Heart right ventricle (tissue), 16 donors: Measurements from ENCODE around the gene CAPRIN2. TPM values are rescaled to one million over a fixed set of nuclear protein-coding genes. Genes with fewer than 3 reads are reported as not detected.

Experiments used
- ATAC-seq, 8 donors: fragments of 200-7000 bp; cut with Tn5 transposase; one replicate each; pipeline ENCODE4 v1.9.1; 2020; ENCODE audit warnings: mild to moderate bottlenecking in 8 of 8, moderate library complexity in 8 of 8, moderate number of reproducible peaks in 1 of 8
- DNase-seq, 2 donors: peaks; one replicate each; pipeline ENCODE4 v3.0.0-alpha.2; 2020
- H3K27ac ChIP-seq, 10 donors: fragments of 200-600 bp; sonication (generic) in 2 of 10; one replicate each; pipeline versions ENCODE4 v1.5.0 to v1.8.0; 2020 to 2022; ENCODE audit warnings: mild to moderate bottlenecking in 3 of 10
- H3K27me3 ChIP-seq, 7 donors: fragments of 200-600 bp; one replicate each; pipeline ENCODE4 v1.8.0; 2021 to 2022; ENCODE audit warnings: mild to moderate bottlenecking in 2 of 7
- H3K36me3 ChIP-seq, 9 donors: fragments of 200-600 bp; sonication (generic) in 1 of 9; one replicate each; pipeline versions ENCODE4 v1.5.0 to v1.8.0; 2020 to 2022; ENCODE audit warnings: mild to moderate bottlenecking in 2 of 9
- H3K4me1 ChIP-seq, 9 donors: fragments of 200-600 bp; sonication (generic) in 1 of 9; one replicate each; pipeline versions ENCODE4 v1.5.0 to v1.8.0; 2020 to 2022; ENCODE audit warnings: mild to moderate bottlenecking in 4 of 9
- H3K4me3 ChIP-seq, 10 donors: fragments of 200-600 bp; sonication (generic) in 2 of 10; one replicate each; pipeline versions ENCODE4 v1.5.0 to v1.8.0; 2020 to 2022; ENCODE audit warnings: mild to moderate bottlenecking in 7 of 10, moderate library complexity in 2 of 10
- H3K9me3 ChIP-seq, 11 donors: fragments of 200-600 bp in 10 of 11; sonication (generic) in 2 of 11; one replicate each; pipeline versions ENCODE4 v1.5.0 to v1.8.0; 2013 to 2022; ENCODE audit warnings: mild to moderate bottlenecking in 2 of 11, control low read depth in 1 of 11, moderate library complexity in 1 of 11
- WGBS, 2 donors: extraction: QIAGEN DNeasy Blood & Tissue Kit; methylation state at CpG; one replicate each; pipeline ENCODE4 v1.1.7; 2013; ENCODE audit warnings: inconsistent platforms in 1 of 2; 5-methylcytosine and 5-hydroxymethylcytosine counted together
- intact Hi-C, 10 donors: fragments of 100-400 bp; cut with DNase I; formaldehyde crosslinking; loops; one replicate each; pipeline versions ENCODE4 v1.11.1 to v1.14.2; 2022
- polyA plus RNA-seq, 2 donors: library from polyadenylated mRNA; stranded (reverse); fragments of 200-250 nt; gene quantifications; one replicate each; pipeline ENCODE4 v1.2.3, GENCODE V29; 2013
- total RNA-seq, 10 donors: library from RNA; stranded (reverse); fragmentation: NEBNext Ultra II Directional in 3 of 10; extraction: Animal tissue kit (Norgen Biotek cat#: 25700) in 3 of 10; gene quantifications; one replicate each; pipeline versions ENCODE4 v1.2.1 to v1.2.4, GENCODE V29; 2021 to 2023
- TF ChIP-seq, protein P1 (sequence below), 9 donors: fragments of 200-600 bp; sonication (generic) in 2 of 9; IDR thresholded peaks; one replicate each; pipeline versions ENCODE4 v1.5.0 to v1.8.0; 2021 to 2022; ENCODE audit warnings: antibody characterized with exemption in 9 of 9, mild to moderate bottlenecking in 5 of 9, moderate library complexity in 1 of 9
- donor health status: Arrhythmogenic right ventricular cardiomyopathy.
- donor health status: ischemic (EF 13 %, LVEDD 7.1; RV severe dilation, severe dysfunction).
- donor health status: healthy with polysubstance abuse.
- donor health status: DM: no; HTN: yes; CAD: no.
- donor health status: DM: no; HTN: no; CAD: no.
- donor health status: ischemic (EF 25% LVEDD 6.9; RV normal size, moderate dysfunction).
- donor health status: ischemic (EF 25% LVEDD 5.7; RV mildly dilated, moderate dysfunction).
- donor health status: healthy.
- donor health status: DM: yes; HTN: yes; CAD: no.
- donor health status: Ischemic cardiomyopathy.
- donor health status: ischemic (EF 35%, LVEDD 5.7; RV mildly dilated, moderate dysfunction).
- donor health status: nonischemic (EF 11% LVEDD 7.7; RV severe dilation, severe dysfunction).
- donor health status: DM: yes; HTN: yes; CAD: no.
- donor health status: PGD.
- donor health status: ischemic (EF 29% LVEDD 5.4; RV normal size, mild dysfunction).
- donor health status: nonischemic (EF 23%, LVEDD 6.1; RV moderate dilation, normal function).

The CAPRIN2 gene
- total and polyA plus RNA-seq, 12 donors = 10.4 to 33.0 (median 27.6) TPM

DNA sequence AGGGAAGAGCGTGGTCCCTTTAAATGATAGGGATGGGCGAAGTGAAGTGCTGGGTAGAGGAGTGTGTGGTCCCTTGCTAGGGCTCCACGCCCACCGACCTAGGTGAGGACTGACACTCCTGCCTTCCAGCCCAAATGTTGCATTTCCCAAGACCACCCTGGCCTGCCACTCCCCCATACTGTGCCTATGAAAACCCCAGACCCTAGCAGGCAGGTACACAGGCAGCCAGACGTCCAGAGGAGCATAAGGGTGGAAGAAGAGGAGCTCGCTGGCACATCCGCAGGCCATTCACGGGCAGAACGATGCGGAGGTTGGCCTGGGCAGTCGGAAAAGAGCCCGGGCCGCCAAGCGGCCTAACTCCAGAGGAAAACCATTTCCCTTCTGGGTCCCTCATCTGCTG lies 58.3 kb downstream of the CAPRIN2 start:
- intact Hi-C loops = loop anchor here in 5 of 10 donors (5.0 to 10.0 kb wide), 5 partner anchors 56 to 111 kb away; partner anchors contain the start of gene CAPRIN2 (in 3 of the 5)
- H3K27ac ChIP-seq = peak overlapping the region in 3 of 10 donors; percentile 91 to 92 (median 91)

DNA sequence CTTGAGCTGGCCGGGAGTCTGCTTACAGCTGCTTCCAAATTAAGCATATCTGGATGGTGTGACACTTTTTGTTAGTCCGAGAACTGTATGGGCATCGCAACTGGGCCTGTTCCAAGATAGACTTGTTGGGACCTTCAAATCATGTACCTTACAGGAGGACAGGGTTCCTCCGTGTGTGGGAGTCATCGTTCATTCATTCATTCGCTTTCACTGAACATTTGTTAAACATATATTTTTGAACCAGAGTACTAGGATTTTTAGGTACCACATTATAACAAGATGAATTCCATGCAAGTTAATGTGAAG lies 58.7 kb downstream of the CAPRIN2 start:
- peak overlapping the region; percentile 88 to 100 (median 95) for H3K4me3 ChIP-seq
- H3K36me3 ChIP-seq = no peaks in the 10 kb centered on the region
- 8 to 11% methylated on average over 6 of the region's 6 CpGs for WGBS, 2 donors
- ATAC-seq = no peak
- H3K9me3 ChIP-seq = no peaks in the 10 kb centered on the region
- peak overlapping the region in 9 of 10 donors; percentile 56 to 92 (median 78) for H3K27ac ChIP-seq
- TF ChIP-seq, protein P1, sequence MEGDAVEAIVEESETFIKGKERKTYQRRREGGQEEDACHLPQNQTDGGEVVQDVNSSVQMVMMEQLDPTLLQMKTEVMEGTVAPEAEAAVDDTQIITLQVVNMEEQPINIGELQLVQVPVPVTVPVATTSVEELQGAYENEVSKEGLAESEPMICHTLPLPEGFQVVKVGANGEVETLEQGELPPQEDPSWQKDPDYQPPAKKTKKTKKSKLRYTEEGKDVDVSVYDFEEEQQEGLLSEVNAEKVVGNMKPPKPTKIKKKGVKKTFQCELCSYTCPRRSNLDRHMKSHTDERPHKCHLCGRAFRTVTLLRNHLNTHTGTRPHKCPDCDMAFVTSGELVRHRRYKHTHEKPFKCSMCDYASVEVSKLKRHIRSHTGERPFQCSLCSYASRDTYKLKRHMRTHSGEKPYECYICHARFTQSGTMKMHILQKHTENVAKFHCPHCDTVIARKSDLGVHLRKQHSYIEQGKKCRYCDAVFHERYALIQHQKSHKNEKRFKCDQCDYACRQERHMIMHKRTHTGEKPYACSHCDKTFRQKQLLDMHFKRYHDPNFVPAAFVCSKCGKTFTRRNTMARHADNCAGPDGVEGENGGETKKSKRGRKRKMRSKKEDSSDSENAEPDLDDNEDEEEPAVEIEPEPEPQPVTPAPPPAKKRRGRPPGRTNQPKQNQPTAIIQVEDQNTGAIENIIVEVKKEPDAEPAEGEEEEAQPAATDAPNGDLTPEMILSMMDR (IDR thresholded peaks at IDR 0.05) = no peak
- no peaks in the 10 kb centered on the region for H3K27me3 ChIP-seq
- DNase-seq = no peak
- H3K4me1 ChIP-seq = peaks cover 7 to 45% (median 31%) of the 10 kb centered on the region in 9 donors
- intact Hi-C loops = loop anchor here in 5 of 10 donors (5.0 to 10.0 kb wide), 5 partner anchors 56 to 111 kb away; partner anchors contain the start of gene CAPRIN2 (in 3 of the 5)

More for the DNA sequence above, 58.3 kb downstream of the CAPRIN2 start:
- TF ChIP-seq, protein P1 (IDR thresholded peaks at IDR 0.05) = no peak
- Histone ChIP-seq H3K4me3 (peak overlapping the region in 9 of 10 donors; percentile 88 to 100 (median 98)), H3K27me3 (no peaks in the 10 kb centered on the region), H3K9me3 (no peaks in the 10 kb centered on the region), H3K4me1 (peaks cover 7 to 41% (median 27%) of the 10 kb centered on the region in 9 donors), H3K36me3 (no peaks in the 10 kb centered on the region)
- WGBS, 2 donors = 90 to 91% methylated on average over 14 of the region's 14 CpGs
- DNase-seq = no peak
- ATAC-seq = peak in 2 of 8 donors; percentile 13

GRCh38 chr12:30695199-30696102 lies 59.3 kb downstream of the CAPRIN2 start, which contains the start of gene IPO8:
Gene IPO8, minus strand, starts transcription at chr12:30695869. Its CDS starts 222 bp downstream, at chr12:30695647.
- 0% methylated on average over 69 to 71 of the region's 71 CpGs for WGBS, 2 donors
- peak within 1 kb of the TSS in 9 of 10 donors; percentile 56 to 92 (median 78) for H3K27ac ChIP-seq
- TF ChIP-seq, protein P1 (IDR thresholded peaks at IDR 0.05) = peak in 7 of 9 donors; percentile 7 to 43 (median 34)
- H3K9me3 ChIP-seq = no peaks in the 10 kb centered on the region
- DNase-seq (peak; percentile 92 to 95), ATAC-seq (peak; percentile 94 to 98 (median 97))
- H3K4me1 ChIP-seq = peaks cover 7 to 51% (median 36%) of the 10 kb centered on the region in 9 donors
- intact Hi-C loops = loop anchor here in 7 of 10 donors (2.0 to 10.0 kb wide), 6 partner anchors 57 to 112 kb away; partner anchors contain the start of gene CAPRIN2 (in 5 of the 7)
- peak within 1 kb of the TSS; percentile 88 to 100 (median 95) for H3K4me3 ChIP-seq
- no peaks in the 10 kb centered on the region for H3K36me3 ChIP-seq
- H3K27me3 ChIP-seq = no peaks in the 10 kb centered on the region
